ENCODE data around the gene WRNIP1.
"Not testable (repeated sequence)": the region's sequence is repeated elsewhere in the genome, so short reads cannot be mapped to it uniquely, and the experiment has no call there.

Gene WRNIP1

DNA sequence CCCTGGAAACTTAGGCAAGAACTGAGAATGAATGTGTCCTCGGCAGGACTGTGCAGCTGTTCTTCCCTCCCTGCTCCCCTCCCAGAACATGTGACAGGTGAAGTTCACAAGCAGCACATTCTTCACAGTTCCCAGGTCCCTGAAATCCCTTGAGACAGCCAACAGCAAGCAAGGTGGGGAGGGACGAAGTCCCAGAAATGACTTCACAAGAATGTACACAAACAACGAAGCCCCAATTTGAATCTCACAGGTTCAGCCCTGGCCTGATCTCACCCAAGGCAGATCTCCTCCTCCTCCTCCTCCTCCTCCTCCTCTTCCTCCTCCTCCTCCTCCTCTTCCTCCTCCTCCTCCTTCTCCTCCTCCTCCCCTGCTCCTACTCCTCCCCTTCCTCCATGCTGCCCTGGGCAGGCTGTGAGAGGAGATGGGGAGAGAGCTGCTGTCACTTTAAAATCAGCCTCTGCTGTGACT lies 32.4 kb downstream of the WRNIP1 start:
- TF ChIP-seq, protein P1, sequence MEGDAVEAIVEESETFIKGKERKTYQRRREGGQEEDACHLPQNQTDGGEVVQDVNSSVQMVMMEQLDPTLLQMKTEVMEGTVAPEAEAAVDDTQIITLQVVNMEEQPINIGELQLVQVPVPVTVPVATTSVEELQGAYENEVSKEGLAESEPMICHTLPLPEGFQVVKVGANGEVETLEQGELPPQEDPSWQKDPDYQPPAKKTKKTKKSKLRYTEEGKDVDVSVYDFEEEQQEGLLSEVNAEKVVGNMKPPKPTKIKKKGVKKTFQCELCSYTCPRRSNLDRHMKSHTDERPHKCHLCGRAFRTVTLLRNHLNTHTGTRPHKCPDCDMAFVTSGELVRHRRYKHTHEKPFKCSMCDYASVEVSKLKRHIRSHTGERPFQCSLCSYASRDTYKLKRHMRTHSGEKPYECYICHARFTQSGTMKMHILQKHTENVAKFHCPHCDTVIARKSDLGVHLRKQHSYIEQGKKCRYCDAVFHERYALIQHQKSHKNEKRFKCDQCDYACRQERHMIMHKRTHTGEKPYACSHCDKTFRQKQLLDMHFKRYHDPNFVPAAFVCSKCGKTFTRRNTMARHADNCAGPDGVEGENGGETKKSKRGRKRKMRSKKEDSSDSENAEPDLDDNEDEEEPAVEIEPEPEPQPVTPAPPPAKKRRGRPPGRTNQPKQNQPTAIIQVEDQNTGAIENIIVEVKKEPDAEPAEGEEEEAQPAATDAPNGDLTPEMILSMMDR (IDR thresholded peaks at IDR 0.05), result no peak
- H3K4me3 ChIP-seq, result no peak overlapping the region
- DNase-seq (ENCODE audit: low spot score), result no peak

DNA sequence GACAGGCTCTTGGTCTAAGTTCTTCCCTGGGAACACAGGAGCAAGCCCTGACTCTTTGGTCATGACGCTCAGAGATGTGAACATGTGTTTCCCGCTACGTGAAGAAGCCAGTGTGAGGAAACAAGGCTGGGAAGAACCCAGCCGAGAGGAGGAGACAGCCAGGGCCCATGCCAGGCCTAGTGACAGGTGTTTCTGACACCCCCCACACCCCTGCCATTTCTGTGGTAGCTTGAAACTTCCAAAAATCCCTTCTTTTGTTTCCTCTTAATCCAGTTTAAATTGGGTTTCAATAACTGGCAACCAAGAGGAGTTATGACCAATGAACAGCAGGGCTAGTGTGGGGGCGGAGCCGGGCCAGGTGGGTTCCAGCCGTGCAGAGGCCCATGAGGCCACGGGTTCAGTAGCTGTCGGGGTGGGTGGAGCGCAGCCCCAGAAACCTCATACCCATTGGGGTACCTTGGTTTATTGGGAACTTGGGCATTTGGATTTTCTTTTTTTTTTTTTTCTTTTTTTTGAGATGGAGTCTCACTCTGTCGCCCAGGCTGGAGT lies 33.5 kb downstream of the WRNIP1 start:
- Histone ChIP-seq H3K4me3 (no peak overlapping the region), H3K27ac (no peak overlapping the region)
- TF ChIP-seq, protein P1 (IDR thresholded peaks at IDR 0.05), result no peak
- no peak for DNase-seq (ENCODE audit: low spot score)

More for the DNA sequence above, 32.4 kb downstream of the WRNIP1 start:
- H3K27ac ChIP-seq, result no peak overlapping the region

DNA sequence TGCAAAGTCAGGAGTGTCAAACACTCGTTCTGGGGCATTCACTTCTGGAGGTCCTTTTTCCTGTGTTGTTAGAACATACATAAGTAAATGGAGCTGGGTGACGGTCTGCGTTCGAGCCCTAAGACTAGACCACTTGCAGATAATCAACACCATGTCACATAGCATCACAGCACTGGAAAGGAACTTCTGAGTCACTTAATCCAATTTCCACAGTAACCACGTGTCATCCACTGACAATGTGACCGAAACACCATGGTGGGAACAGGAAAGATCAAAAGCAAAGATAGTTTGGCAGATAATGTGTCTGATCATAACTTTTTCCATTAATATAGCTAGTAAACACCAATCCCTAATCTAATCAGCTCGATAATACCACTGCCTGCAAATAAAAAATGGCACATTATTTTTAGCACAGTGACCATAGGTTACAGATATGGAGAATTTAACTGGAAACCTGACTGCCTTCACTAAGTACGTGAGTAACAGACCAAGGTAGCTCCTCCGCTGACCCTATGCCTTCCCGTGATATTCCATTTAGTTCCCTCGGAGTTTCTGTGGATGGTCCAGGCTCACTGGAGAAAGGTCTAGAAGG lies 34.8 kb downstream of the WRNIP1 start:
- H3K27ac ChIP-seq, result peak overlapping the region in 1 of 2 donors; percentile 9
- DNase-seq (ENCODE audit: low spot score), result no peak
- H3K4me3 ChIP-seq, result no peak overlapping the region
- TF ChIP-seq, protein P1 (IDR thresholded peaks at IDR 0.05), result no peak

DNA sequence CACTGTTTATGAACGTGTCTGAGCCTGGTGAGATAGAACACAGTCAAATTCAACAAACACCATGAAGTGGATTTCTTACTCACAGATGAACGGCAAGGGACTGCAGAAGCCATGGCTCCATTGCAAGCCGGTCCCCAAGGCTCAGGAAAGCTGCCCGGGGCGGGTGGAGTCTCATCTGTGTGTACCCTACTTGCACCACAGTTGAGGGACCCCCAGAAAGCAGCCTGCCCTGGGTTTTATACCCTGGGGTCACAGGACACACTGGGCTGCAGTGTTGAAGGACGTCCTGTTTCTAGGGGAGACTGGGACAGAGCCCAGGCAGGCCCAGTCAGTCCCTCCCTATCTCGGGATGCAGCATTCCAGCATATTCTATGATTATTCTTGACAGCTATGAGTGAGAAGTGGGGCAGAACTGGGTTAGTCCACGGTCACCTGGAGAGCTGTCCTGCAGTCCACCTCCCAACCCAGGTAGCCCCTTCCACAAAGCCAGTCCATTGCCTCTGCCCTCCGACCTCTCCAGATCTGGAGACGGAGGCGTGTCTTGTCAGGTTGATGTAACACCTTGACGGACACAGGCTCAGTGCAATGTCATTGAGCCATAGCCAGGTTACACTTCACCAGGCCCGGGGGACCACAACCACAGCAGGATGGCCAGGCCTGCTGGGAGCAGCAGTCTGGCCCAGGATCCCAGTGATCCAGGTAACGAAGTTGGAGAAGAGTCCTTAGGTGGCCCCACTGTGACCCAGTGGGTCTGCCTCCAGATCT lies 35.5 kb downstream of the WRNIP1 start:
- H3K27ac ChIP-seq, result peak overlapping the region in 1 of 2 donors; percentile 9

DNA sequence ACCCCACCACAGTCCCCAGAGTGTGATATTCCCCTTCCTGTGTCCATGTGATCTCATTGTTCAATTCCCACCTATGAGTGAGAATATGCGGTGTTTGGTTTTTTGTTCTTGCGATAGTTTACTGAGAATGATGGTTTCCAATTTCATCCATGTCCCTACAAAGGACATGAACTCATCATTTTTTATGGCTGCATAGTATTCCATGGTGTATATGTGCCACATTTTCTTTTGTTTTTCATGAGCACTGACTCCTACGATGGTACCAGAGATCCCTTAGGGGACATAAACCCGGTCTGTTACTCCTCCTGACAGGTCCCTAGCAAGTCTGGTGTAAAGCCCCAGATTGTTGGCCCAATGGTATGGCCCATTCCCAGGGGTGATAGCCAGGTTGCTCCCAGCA lies 36.5 kb downstream of the WRNIP1 start:
- not testable (repeated sequence) for H3K27ac ChIP-seq; DNase-seq (ENCODE audit: low spot score); H3K4me3 ChIP-seq

More for the DNA sequence above, 35.5 kb downstream of the WRNIP1 start:
- no peak overlapping the region for H3K4me3 ChIP-seq
- no peak for DNase-seq (ENCODE audit: low spot score)
- TF ChIP-seq, protein P1 (IDR thresholded peaks at IDR 0.05), result no peak

DNA sequence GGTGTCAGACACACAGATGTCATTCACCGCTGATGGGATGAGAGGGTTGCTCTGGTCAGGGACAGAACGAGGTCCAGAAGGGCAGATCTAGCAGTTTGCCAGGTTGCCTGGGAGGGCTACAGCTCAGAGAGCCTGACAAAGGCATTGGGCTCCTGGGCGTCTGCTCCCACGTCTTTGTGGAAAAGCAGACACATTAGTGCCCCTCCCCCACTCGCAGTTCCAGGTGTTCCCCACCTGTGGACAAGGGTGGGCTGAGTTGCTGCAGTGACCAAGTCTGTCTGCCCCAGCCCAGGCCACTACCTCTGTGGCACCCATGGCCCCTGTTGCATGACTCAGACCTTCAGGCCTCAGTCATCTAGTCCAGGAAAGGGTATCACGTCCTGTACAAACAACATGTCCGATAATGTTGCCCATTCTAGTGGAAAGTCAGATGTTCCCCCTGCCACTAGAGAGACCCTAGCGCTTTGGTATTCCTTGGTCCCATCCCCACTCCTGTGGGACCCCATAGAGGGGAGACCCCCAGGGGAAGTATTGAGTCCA lies 37.4 kb downstream of the WRNIP1 start:
- no peak for DNase-seq (ENCODE audit: low spot score)
- Histone ChIP-seq H3K27ac (no peak overlapping the region), H3K4me3 (no peak overlapping the region)
- TF ChIP-seq, protein P1 (IDR thresholded peaks at IDR 0.05), result no peak

DNA sequence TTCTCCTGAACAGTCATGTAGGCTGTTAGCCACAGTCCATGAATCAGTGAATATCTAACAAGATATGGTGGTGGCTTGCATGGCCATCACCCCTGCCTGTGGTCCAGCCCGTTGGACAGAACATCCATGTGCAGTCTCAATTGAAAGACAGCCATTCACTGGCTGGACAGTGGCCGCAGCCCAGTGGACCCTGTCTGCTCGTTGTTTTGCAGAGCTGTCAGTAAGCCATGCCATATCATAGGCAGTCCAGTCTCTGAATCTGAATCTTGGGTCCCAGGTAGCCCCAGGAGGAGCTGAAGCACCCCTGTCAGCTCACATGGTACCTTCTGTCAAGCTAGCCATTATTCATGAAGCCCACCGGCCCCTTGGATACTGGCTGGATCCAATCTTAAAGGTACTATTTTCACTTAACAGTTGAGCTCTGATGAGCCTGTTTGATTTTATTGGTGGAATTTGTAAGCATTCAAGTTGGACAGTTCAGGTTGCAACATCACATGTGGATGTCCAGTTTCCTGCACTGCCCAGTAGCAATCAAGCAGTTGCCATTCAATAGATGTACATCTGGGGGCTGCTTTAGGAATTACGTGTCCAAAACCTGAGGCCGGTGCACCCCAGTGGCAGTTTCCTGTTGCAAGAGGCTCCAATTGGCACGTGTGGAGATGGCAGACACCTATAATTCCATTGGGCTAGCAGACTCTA lies 38.7 kb downstream of the WRNIP1 start:
- Histone ChIP-seq H3K4me3 (no peak overlapping the region), H3K27ac (no peak overlapping the region)
- DNase-seq (ENCODE audit: low spot score), result no peak
- TF ChIP-seq, protein P1 (IDR thresholded peaks at IDR 0.05), result no peak

All from coronary artery (tissue), 2 donors.